HepG2 (cell line): ENCODE data around the gene CALD1. TPM values are rescaled to one million over a fixed set of nuclear protein-coding genes. Genes with fewer than 3 reads are reported as not detected.

Experiments
- ATAC-seq: fragments of 200-7000 bp; cut with Tn5 transposase; 3 replicates; pipeline ENCODE4 v1.9.1; 2020; ENCODE audit warnings: mild to moderate bottlenecking, moderate library complexity
- BruUV-seq: library from RNA; stranded (reverse); fragments of 400-500 nt; replicated peaks from 2 replicates; lab custom pipeline; 2021; lab: Mats Ljungman, UMichigan
- CTCF ChIA-PET: fragments of 300-600 bp; formaldehyde crosslinking; extraction: SDS; loops from one replicate; lab custom pipeline; 2021; ENCODE audit warnings: low total read pairs, inconsistent platforms, low intra/inter-chr PET ratio; lab: Yijun Ruan, JAX
- POLR2A ChIA-PET: fragments of 350-600 bp; sonication (Branson Sonifier 250); formaldehyde crosslinking; loops from one replicate; lab custom pipeline; 2020; ENCODE audit warnings: antibody characterized with exemption, inconsistent platforms; lab: Yijun Ruan, JAX
- DNase-seq: peaks from one replicate; pipeline ENCODE4 v3.0.0-alpha.2; 2015; ENCODE audit warnings: low spot score
- FAIRE-seq: peaks from 3 replicates; lab custom pipeline; 2011; peaks lifted over from hg19 to GRCh38; lab: Jason Lieb, UNC
- H2AFZ ChIP-seq: one replicate; pipeline ENCODE4 v1.6.1; 2011; ENCODE audit warnings: low read length, inconsistent platforms
- H3K27ac ChIP-seq: fragments of 300-600 bp; 3 replicates; pipeline ENCODE4 v1.8.0; 2011; ENCODE audit warnings: mixed run types, mild to moderate bottlenecking, mixed read lengths, low read length, inconsistent platforms; ENCODE audit not compliant: insufficient read depth; ENCODE audit errors: extremely low read length
- H3K27me3 ChIP-seq, 2 experiments: fragments of 200-600 bp in 1 of 2; 2 replicates in 1 of 2; 3 replicates in 1 of 2; pipeline versions ENCODE4 v1.6.0 to v1.8.0; 2011; ENCODE audit warnings: low read length in 2 of 2, mild to moderate bottlenecking in 2 of 2, moderate library complexity in 2 of 2, inconsistent platforms in 1 of 2; ENCODE audit not compliant: insufficient read depth in 2 of 2, control insufficient read depth in 1 of 2
- H3K36me3 ChIP-seq, 2 experiments: fragments of 200-600 bp in 1 of 2; replicated peaks in 1 of 2; 2 replicates in 1 of 2; 3 replicates in 1 of 2; pipeline versions ENCODE4 v1.5.1 to v1.8.0; 2011; ENCODE audit warnings: low read length in 2 of 2, inconsistent platforms in 1 of 2; ENCODE audit not compliant: insufficient read depth in 2 of 2, control insufficient read depth in 1 of 2
- H3K4me1 ChIP-seq: 2 replicates; pipeline ENCODE4 v1.5.1; 2012; ENCODE audit warnings: low read length, inconsistent platforms; ENCODE audit not compliant: insufficient read depth
- H3K4me2 ChIP-seq: 2 replicates; pipeline ENCODE4 v1.6.0; 2011; ENCODE audit warnings: low read depth, low read length, inconsistent platforms
- H3K4me3 ChIP-seq, 3 experiments: fragments of 200-600 bp in 1 of 3; sonication (generic), shearing (Covaris generic) in 1 of 3; replicated peaks in 1 of 3; 2 replicates each; pipeline ENCODE4 v1.5.1; 2011 to 2016; ENCODE audit warnings: low read length in 3 of 3, inconsistent platforms in 2 of 3, low read depth in 2 of 3, mild to moderate bottlenecking in 2 of 3, control low read depth in 1 of 3, mixed read lengths in 1 of 3; ENCODE audit not compliant: insufficient read depth in 1 of 3
- H3K79me2 ChIP-seq: one replicate; pipeline ENCODE4 v1.6.1; 2011; ENCODE audit warnings: low read length, inconsistent platforms; ENCODE audit not compliant: insufficient read depth
- H3K9ac ChIP-seq: 2 replicates; pipeline ENCODE4 v1.6.0; 2011; ENCODE audit warnings: mild to moderate bottlenecking, low read depth, low read length, inconsistent platforms; ENCODE audit not compliant: insufficient read depth
- H3K9me3 ChIP-seq: 2 replicates; pipeline ENCODE4 v1.5.1; 2012; ENCODE audit warnings: mild to moderate bottlenecking, low read length
- H4K20me1 ChIP-seq: 2 replicates; pipeline ENCODE4 v1.6.0; 2011; ENCODE audit warnings: inconsistent platforms, mild to moderate bottlenecking, low read length, moderate library complexity; ENCODE audit not compliant: insufficient read depth
- ATRX ChIP-seq: sonication (generic); formaldehyde crosslinking; IDR thresholded peaks from 2 replicates; pipeline ENCODE4 v1.4.0; 2020; ENCODE audit warnings: missing genetic modification reagents, borderline replicate concordance
- KDM6A ChIP-seq: IDR thresholded peaks from 2 replicates; pipeline ENCODE4 v1.6.1; 2016; ENCODE audit warnings: low read depth
- SMC3 ChIP-seq: IDR thresholded peaks from 2 replicates; pipeline ENCODE4 v1.6.1; 2011; ENCODE audit warnings: low read length, improper control_type of control experiment
- THAP11 ChIP-seq: IDR thresholded peaks from 2 replicates; pipeline ENCODE4 v1.6.1; 2016; ENCODE audit warnings: missing biosample characterization, missing genetic modification reagents
- ZNF12 ChIP-seq: sonication (generic); formaldehyde crosslinking; IDR thresholded peaks from 2 replicates; pipeline ENCODE4 v1.5.0; 2020; ENCODE audit warnings: missing genetic modification reagents
- ZNF558 ChIP-seq: sonication (generic); formaldehyde crosslinking; IDR thresholded peaks from 2 replicates; pipeline ENCODE4 v1.9.0; 2022; ENCODE audit warnings: mild to moderate bottlenecking, missing genetic modification reagents, borderline replicate concordance
- ZNF614 ChIP-seq: IDR thresholded peaks from 2 replicates; pipeline ENCODE4 v1.6.1; 2018; ENCODE audit warnings: missing biosample characterization, missing genetic modification reagents, inconsistent platforms, borderline replicate concordance
- ZNF619 ChIP-seq: sonication (generic); formaldehyde crosslinking; IDR thresholded peaks from 2 replicates; pipeline ENCODE4 v1.4.0; 2020; ENCODE audit warnings: mild to moderate bottlenecking, missing genetic modification reagents
- ZNF720 ChIP-seq: sonication (generic); formaldehyde crosslinking; IDR thresholded peaks from 2 replicates; pipeline ENCODE4 v1.4.0; 2020; ENCODE audit warnings: missing genetic modification reagents
- WGBS: methylation state at CpG from one replicate; pipeline ENCODE4 v1.1.6; 2017; ENCODE audit warnings: low lambda C conversion rate; 5-methylcytosine and 5-hydroxymethylcytosine counted together
- in situ Hi-C: cut with HindIII; loops from 2 replicates; pipeline ENCODE4 v1.10.0; 2017; ENCODE audit warnings: low pct_unique_long_range_greater_than_20kb; ENCODE audit not compliant: extremely low pct_ligation_motif_present
- intact Hi-C: fragments of 100-400 bp; cut with micrococcal nuclease; formaldehyde crosslinking; loops from one replicate; pipeline ENCODE4 v1.10.0; 2022; ENCODE audit not compliant: unreplicated experiment
- polyA plus RNA-seq, 8 experiments: library from polyadenylated mRNA; depleted of rRNA in 3 of 8; stranded (reverse) in 7 of 8; unstranded in 1 of 8; fragments of >200 nt; fragmentation: Illumina TruSeq in 4 of 8; extraction: Trizol in 4 of 8; gene quantifications; 2 replicates each; pipeline versions ENCODE4 v1.2.1 to v1.2.3, GENCODE V29; 2011 to 2016; ENCODE audit warnings: low read depth in 4 of 8, missing spikeins in 1 of 8, mixed read lengths in 1 of 8; ENCODE audit not compliant: insufficient read depth in 1 of 8
- total RNA-seq, 5 experiments: library from RNA; depleted of rRNA; stranded (reverse); fragments of >200 nt; fragmentation: Illumina TruSeq; extraction: Trizol; gene quantifications; 2 replicates each; pipeline ENCODE4 v1.2.3, GENCODE V29; 2016; ENCODE audit warnings: low read depth in 1 of 5
- TF ChIP-seq, protein P1 (sequence below): sonication (generic); formaldehyde crosslinking; IDR thresholded peaks from 2 replicates; pipeline ENCODE4 v1.8.0; 2022; ENCODE audit warnings: mild to moderate bottlenecking, missing genetic modification reagents, moderate library complexity

CALD1 gene
- total and polyA plus RNA-seq, 2 of the 13 experiments (the other 11 are each of a cell fraction or from before 2014, with no cell fraction given), result 53.0 to 112 TPM

DNA sequence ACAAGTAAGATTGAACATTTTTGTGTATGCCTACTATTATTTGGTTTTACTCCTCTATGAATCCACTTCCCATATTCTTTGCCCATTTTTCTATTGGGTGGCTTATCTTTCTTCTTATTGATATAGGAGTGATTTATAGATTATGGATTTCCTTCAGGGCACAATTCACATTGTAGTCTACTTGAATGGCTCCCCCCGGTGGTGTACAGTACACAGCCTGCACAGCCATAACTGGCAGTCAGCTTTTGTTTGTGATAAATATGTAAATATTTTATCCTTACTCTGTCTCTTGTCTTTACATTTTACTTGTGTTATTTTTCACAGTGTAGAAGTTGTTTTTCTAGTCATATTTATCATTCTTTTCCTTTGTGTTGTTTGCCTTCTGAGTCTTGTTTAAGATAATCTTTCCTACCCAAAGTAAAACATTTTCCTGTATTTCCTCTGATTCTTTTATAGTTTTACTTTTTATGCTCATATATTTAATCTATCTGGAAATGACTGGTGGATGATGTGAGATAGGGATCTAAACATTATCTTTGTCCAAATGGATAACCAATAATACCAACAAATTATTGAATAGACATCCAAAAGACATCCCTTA is 23.9 kb upstream of the CALD1 start:
- TF ChIP-seq ZNF619 (CRISPR knock-in tag) (no peak), ZNF720 (CRISPR knock-in tag) (no peak), ZNF614 (no peak), ATRX (CRISPR knock-in tag) (no peak), ZNF12 (CRISPR knock-in tag) (no peak), SMC3 (no peak), ZNF558 (no peak), THAP11 (no peak), KDM6A (CRISPR knock-in tag) (no peak)
- TF ChIP-seq, protein P1, sequence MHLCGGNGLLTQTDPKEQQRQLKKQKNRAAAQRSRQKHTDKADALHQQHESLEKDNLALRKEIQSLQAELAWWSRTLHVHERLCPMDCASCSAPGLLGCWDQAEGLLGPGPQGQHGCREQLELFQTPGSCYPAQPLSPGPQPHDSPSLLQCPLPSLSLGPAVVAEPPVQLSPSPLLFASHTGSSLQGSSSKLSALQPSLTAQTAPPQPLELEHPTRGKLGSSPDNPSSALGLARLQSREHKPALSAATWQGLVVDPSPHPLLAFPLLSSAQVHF (CRISPR knock-in tag), result no peak
- no peak overlapping the region for H2AFZ ChIP-seq

More for the DNA sequence above, 23.9 kb upstream of the CALD1 start:
- no peaks in the 10 kb centered on the region for H3K9me3 ChIP-seq
- no peaks in the 10 kb centered on the region; a peak in 1 of 5 replicates for H3K27me3 ChIP-seq
- H3K4me2 ChIP-seq, result no peak overlapping the region
- ChIA-PET CTCF (no interaction called here), POLR2A (no interaction called here)
- H4K20me1 ChIP-seq, result no peaks in the 10 kb centered on the region
- H3K36me3 ChIP-seq, result no peaks in the 10 kb centered on the region
- no peaks in the 10 kb centered on the region for H3K4me1 ChIP-seq
- FAIRE-seq (no peak), DNase-seq (no peak), ATAC-seq (no peak)
- no peak overlapping the region for H3K4me3 ChIP-seq
- H3K27ac ChIP-seq, result no peak overlapping the region
- H3K9ac ChIP-seq, result no peak overlapping the region
- 5% methylated on average over 1 of the region's 1 CpG for WGBS
- no TSS peak for BruUV-seq
- intact Hi-C loops (loop anchor here (2.0 kb wide), 1 partner anchor 123 kb away; no protein-coding TSS in a partner anchor), in situ Hi-C loops (no loop called here)
- H3K79me2 ChIP-seq, result no peaks in the 10 kb centered on the region
